Thymus (tissue), 11 donors: ENCODE results near the gene RAPGEF1. TPM values are rescaled to one million over a fixed set of nuclear protein-coding genes. Genes with fewer than 3 reads are reported as not detected.

Source experiments
- DNase-seq, 9 donors: peaks; one replicate each; pipeline ENCODE4 v3.0.0-alpha.2; 2013; ENCODE audit warnings: low spot score in 9 of 9, low read depth in 6 of 9, missing footprints in 1 of 9
- H3K27ac ChIP-seq, 2 donors: one replicate each; pipeline ENCODE4 v1.5.1; 2013; ENCODE audit warnings: control low read depth in 1 of 2, low read depth in 1 of 2, low read length in 1 of 2, mild to moderate bottlenecking in 1 of 2, moderate library complexity in 1 of 2
- H3K27me3 ChIP-seq, 2 donors: one replicate each; pipeline ENCODE4 v1.5.1; 2013; ENCODE audit warnings: low read length in 1 of 2; ENCODE audit not compliant: control insufficient read depth in 2 of 2, insufficient read depth in 1 of 2
- H3K36me3 ChIP-seq, 2 donors: one replicate each; pipeline ENCODE4 v1.5.1; 2013; ENCODE audit warnings: low read length in 1 of 2, mild to moderate bottlenecking in 1 of 2, moderate library complexity in 1 of 2; ENCODE audit not compliant: control insufficient read depth in 2 of 2, insufficient read depth in 2 of 2
- H3K4me1 ChIP-seq, 2 donors: one replicate each; pipeline ENCODE4 v1.5.1; 2013; ENCODE audit warnings: low read length in 2 of 2; ENCODE audit not compliant: control insufficient read depth in 2 of 2, insufficient read depth in 2 of 2
- H3K4me3 ChIP-seq, 2 donors: one replicate each; pipeline ENCODE4 v1.5.1; 2013; ENCODE audit warnings: low read length in 2 of 2, control low read depth in 1 of 2, mild to moderate bottlenecking in 1 of 2
- H3K9me3 ChIP-seq, 2 donors: one replicate each; pipeline ENCODE4 v1.5.1; 2013; ENCODE audit warnings: low read length in 1 of 2, mild to moderate bottlenecking in 1 of 2; ENCODE audit not compliant: control insufficient read depth in 2 of 2, insufficient read depth in 1 of 2
- WGBS: extraction: QIAGEN DNeasy Blood & Tissue Kit; methylation state at CpG from one replicate; pipeline ENCODE4 v1.1.7; 2013; 5-methylcytosine and 5-hydroxymethylcytosine counted together
- polyA plus RNA-seq: library from polyadenylated mRNA; stranded (reverse); fragments of 200-250 nt; gene quantifications from one replicate; pipeline ENCODE4 v1.2.3, GENCODE V29; 2013
- total RNA-seq: library from RNA; stranded (reverse); fragments of 120-200 nt; gene quantifications from one replicate; pipeline ENCODE4 v1.2.4, GENCODE V29; 2013
- donor health status: healthy.

Gene RAPGEF1
- total and polyA plus RNA-seq, 2 donors: 21.6 to 25.9 TPM

DNA sequence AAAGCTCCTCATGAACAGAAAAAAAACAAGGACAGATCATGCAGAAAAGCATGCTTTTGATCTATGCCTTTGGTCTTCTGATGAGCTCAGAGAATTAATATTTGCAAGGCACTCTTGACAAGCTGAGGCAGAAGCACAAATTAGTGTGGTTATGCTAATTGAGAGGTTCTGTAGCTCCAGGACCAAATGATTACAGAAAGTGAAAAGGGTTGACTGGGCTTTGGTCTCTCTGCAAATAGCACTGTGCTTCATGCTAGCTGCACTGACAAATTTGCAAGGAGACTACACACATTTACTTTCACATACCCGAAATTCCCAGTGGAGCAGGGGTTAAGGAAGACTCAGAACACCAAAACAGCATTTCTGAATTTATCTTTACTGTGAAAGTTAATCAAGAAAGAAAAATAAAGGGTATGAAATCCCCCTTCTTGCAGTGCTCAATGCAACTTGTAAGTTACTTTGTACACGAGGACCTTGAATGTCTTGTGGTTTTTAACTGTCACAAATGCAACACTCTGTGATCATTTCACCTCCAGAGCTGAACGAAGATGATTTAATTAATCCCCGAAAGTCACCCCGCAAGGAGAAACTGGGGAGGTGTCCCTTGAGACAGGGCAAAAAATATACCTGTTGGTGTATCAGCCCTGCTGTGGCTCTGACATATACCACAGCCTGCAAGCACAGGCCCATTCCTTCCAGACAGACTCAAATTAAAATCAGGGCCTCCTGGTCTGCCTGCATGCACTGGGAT lies 11.9 kb downstream of the RAPGEF1 start:
- H3K27me3 ChIP-seq: no peaks in the 10 kb centered on the region
- peak overlapping the region; percentile 92 for H3K27ac ChIP-seq
- H3K4me3 ChIP-seq: peak overlapping the region in 1 of 2 donors; percentile 13
- no peaks in the 10 kb centered on the region for H3K9me3 ChIP-seq
- peak in 1 of 9 donors; percentile 60 for DNase-seq
- H3K4me1 ChIP-seq: peaks cover 58 to 85% of the 10 kb centered on the region in 2 donors
- 12% methylated on average over 5 of the region's 5 CpGs for WGBS
- no peaks in the 10 kb centered on the region for H3K36me3 ChIP-seq

DNA sequence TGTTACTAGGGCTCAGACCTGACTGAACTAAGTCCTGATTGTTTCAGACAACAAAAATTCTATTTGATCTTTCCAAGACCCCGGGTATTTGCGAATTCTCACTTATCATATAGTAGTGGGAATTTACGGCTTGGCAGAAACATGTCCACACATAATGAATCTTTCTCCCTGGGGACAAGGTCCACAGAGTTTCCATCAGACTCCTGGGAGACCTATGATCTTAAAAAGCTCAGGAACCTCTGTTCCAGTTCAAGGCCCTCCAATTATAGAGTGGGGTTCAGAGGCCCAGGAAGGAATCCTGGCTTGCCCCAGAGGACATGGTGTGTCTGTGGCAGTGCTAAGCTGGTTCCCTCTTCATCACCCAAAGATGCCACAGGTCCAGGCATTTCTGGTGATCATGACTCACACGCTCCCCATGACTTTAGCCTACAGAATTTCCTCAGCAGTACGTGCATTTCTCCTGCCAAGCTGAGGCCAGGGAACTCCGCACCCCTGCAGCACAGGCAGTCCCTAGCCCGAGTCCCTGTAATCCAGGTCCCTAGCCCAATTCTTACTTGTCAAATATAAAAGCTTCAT lies 12.6 kb downstream of the RAPGEF1 start:
- no peaks in the 10 kb centered on the region for H3K27me3 ChIP-seq
- DNase-seq: no peak
- 89% methylated on average over 7 of the region's 7 CpGs for WGBS
- H3K36me3 ChIP-seq: peaks cover 0 to 3% of the 10 kb centered on the region in 2 donors
- peak overlapping the region; percentile 92 for H3K27ac ChIP-seq
- H3K4me3 ChIP-seq: no peak overlapping the region
- H3K4me1 ChIP-seq: peaks cover 58 to 81% of the 10 kb centered on the region in 2 donors
- H3K9me3 ChIP-seq: no peaks in the 10 kb centered on the region

DNA sequence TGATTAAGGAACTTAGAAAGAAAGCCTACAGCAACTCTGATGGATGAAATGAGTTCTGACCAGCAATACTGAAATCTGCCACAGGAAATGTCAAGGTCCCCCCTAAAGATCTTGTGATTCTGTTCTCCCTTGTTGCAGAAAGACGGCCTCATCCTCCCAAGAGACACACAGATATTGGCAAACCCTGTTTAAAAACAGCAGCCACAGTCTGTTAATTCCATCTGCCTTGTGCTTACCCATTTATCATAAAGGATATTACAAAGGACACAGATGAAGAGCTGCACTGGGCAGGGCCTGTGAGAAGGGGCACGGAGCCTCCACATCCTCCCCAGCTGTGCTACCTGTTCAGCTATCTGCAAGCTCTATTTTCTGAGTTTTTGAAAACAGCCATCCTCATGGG lies 15.2 kb downstream of the RAPGEF1 start:
- H3K4me3 ChIP-seq: no peak overlapping the region
- H3K9me3 ChIP-seq: no peaks in the 10 kb centered on the region
- H3K36me3 ChIP-seq: peaks cover 3 to 6% of the 10 kb centered on the region in 2 donors
- H3K27ac ChIP-seq: peak overlapping the region; percentile 52 to 62
- H3K27me3 ChIP-seq: no peaks in the 10 kb centered on the region
- peak in 2 of 9 donors; percentile 50 to 71 for DNase-seq
- peaks cover 45 to 69% of the 10 kb centered on the region in 2 donors for H3K4me1 ChIP-seq
- WGBS: 38% methylated on average over 2 of the region's 2 CpGs

DNA sequence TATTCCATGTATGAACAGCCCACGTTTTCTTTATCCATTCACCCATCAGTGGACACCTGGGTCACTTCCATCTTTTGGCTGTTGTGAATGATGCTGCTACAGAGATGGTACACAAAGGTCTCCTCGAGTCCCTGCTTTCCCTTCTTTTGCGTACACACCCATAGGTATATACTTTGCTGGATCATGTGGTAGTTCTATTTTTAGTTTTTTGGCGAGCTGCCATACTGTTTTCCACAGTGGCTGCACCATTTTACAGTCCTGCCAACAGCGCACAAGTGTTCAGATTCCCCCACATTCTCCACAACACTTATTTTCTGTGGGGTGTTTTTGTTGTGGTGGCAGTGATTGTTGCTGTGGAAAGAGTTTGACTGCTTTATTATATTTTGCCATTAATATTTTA lies 16.2 kb downstream of the RAPGEF1 start:
- H3K4me1 ChIP-seq: peaks cover 36 to 60% of the 10 kb centered on the region in 2 donors
- 89% methylated on average over 5 of the region's 5 CpGs for WGBS
- H3K27ac ChIP-seq: peak overlapping the region in 1 of 2 donors; percentile 42

DNA sequence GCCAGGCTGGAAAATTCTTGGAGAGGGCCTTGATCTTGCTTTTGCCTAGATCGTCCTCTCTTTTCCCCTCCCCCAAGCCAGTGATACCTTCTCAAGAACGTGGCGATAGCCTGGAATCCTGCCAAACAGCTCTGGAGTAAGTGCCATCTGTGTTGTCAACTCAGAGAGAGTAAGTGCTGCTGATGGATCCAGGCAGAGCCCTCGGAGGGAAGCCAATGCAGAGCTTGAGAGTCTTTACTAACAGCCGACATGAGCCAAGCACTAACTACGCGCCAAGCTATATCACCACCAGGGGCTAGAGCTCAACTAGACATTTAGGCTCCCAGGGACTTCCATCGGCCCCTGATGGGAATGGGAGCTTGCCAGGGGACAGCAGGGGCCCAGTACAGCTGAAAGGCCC lies 17.6 kb downstream of the RAPGEF1 start:
- H3K4me1 ChIP-seq: peaks cover 24 to 50% of the 10 kb centered on the region in 2 donors
- no peaks in the 10 kb centered on the region for H3K9me3 ChIP-seq
- no peak for DNase-seq
- WGBS: 70% methylated on average over 8 of the region's 8 CpGs
- no peaks in the 10 kb centered on the region for H3K27me3 ChIP-seq
- H3K36me3 ChIP-seq: peaks cover 7 to 8% of the 10 kb centered on the region in 2 donors
- H3K4me3 ChIP-seq: no peak overlapping the region
- no peak overlapping the region for H3K27ac ChIP-seq

More for the DNA sequence above, 16.2 kb downstream of the RAPGEF1 start:
- H3K4me3 ChIP-seq: no peak overlapping the region
- H3K36me3 ChIP-seq: peaks cover 3 to 6% of the 10 kb centered on the region in 2 donors
- no peak for DNase-seq
- H3K9me3 ChIP-seq: no peaks in the 10 kb centered on the region
- no peaks in the 10 kb centered on the region for H3K27me3 ChIP-seq

DNA sequence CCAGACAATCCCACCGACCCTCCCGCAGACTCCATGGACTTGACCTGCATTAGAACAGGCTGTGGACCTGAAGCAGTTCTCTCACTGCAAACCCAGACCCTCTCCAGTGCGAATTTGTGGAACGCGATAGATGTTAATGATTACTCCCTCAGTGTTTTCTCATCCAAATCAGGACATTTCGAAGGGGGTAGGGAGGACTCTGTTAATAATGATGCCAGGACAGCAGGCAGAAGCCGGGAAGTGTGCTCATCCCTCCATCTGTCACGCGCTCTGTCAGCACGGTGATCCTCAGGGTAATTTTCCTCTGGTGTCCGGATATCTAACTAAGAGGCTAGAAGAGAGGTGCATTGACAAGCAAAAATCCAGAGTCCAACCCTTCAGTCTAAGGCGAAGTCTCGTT lies 18.8 kb downstream of the RAPGEF1 start:
- WGBS: 96% methylated on average over 13 of the region's 13 CpGs
- no peaks in the 10 kb centered on the region for H3K9me3 ChIP-seq
- H3K4me1 ChIP-seq: peaks cover 16 to 39% of the 10 kb centered on the region in 2 donors
- no peak for DNase-seq
- H3K27ac ChIP-seq: no peak overlapping the region
- H3K4me3 ChIP-seq: no peak overlapping the region
- no peaks in the 10 kb centered on the region for H3K27me3 ChIP-seq
- H3K36me3 ChIP-seq: peaks cover 7 to 9% of the 10 kb centered on the region in 2 donors

DNA sequence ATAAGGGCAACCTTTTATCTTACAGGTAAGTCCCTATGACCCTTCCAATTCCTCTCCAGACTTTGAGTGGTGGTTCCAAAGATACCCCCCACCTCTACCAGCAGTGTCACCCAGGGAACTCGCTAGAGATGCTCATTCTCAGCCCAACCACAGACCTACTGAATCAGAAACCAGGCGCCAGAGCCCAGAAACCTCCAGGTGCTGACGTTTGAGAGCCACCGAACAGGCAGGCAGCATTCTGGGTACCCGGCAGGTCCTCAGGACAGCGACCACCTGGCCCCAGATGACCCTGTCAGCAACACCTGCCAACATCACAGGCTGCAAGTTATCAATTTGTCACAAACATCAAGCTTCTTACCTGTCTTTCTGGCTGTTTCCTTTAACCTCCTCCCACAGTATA lies 19.5 kb downstream of the RAPGEF1 start:
- H3K36me3 ChIP-seq: peaks cover 7 to 14% of the 10 kb centered on the region in 2 donors
- 65% methylated on average over 6 of the region's 6 CpGs for WGBS
- no peak overlapping the region for H3K27ac ChIP-seq
- no peak overlapping the region for H3K4me3 ChIP-seq
- H3K4me1 ChIP-seq: peaks cover 16 to 34% of the 10 kb centered on the region in 2 donors
- no peak for DNase-seq
- H3K9me3 ChIP-seq: no peaks in the 10 kb centered on the region
- no peaks in the 10 kb centered on the region for H3K27me3 ChIP-seq

DNA sequence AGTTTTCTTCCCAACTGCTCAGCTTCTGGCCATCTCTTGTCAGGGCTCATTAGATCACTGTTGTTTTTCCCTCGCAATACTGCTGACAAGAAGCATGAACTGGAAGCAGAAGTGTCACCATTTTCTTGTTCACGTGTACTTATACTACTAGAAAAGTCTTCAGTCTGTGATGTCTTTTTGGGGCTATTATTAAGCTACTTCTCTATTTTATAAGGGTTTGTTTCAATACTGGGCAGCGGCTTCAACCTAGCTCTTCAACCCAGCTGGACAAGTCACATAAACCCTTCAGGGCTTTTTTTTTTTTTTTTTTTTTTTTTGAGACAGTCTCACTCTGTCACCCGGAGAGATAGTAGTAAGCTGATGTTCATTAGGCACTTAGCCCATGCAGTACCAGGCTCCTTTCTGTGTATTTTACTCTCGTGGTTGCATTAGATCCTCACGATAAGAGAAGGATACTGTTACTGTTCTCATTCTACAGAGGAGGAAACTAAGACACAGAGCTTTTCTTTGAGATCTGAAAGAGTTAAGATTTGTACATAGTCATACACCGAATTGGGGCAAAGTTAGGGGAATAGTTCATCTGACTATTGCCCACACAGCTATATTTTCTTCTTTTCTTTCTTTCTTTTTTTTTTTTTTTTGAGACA lies 20.5 kb downstream of the RAPGEF1 start:
- no peak for DNase-seq
- Histone ChIP-seq H3K27ac (peak overlapping the region in 1 of 2 donors; percentile 26), H3K4me3 (no peak overlapping the region), H3K27me3 (no peaks in the 10 kb centered on the region), H3K36me3 (peaks cover 7 to 18% of the 10 kb centered on the region in 2 donors), H3K4me1 (peaks cover 8 to 24% of the 10 kb centered on the region in 2 donors), H3K9me3 (no peaks in the 10 kb centered on the region)
- WGBS: 89% methylated on average over 7 of the region's 7 CpGs
